GM12878 (cell line): Measurements from ENCODE around the gene USP15. TPM values are rescaled to one million over a fixed set of nuclear protein-coding genes. Genes with fewer than 3 reads are reported as not detected.

Source experiments
- ATAC-seq: fragments of 200-7000 bp; cut with Tn5 transposase; 3 replicates; pipeline ENCODE4 v1.9.1; 2020; ENCODE audit warnings: mild to moderate bottlenecking, moderate library complexity
- BruUV-seq: library from RNA; stranded (reverse); fragments of 400-500 nt; replicated peaks from 2 replicates; lab custom pipeline; 2021; lab: Mats Ljungman, UMichigan
- CTCF ChIA-PET: fragments of 300-600 bp; sonication (Branson Sonifier 250); formaldehyde crosslinking; extraction: SDS; loops from one replicate; lab custom pipeline; 2021; ENCODE audit warnings: inconsistent platforms; lab: Yijun Ruan, JAX
- POLR2A ChIA-PET: fragments of 350-600 bp; formaldehyde crosslinking; extraction: SDS; loops from one replicate; lab custom pipeline; 2021; ENCODE audit warnings: inconsistent platforms; lab: Charles Lee
- RAD21 ChIA-PET: fragments of 300-600 bp; sonication (Branson Sonifier 250); formaldehyde crosslinking; loops from one replicate; lab custom pipeline; 2023; ENCODE audit warnings: antibody characterized with exemption; ENCODE audit not compliant: unreplicated experiment; lab: Charles Lee
- SMC1A ChIA-PET: fragments of 300-600 bp; sonication (Branson Sonifier 250); formaldehyde crosslinking; loops from one replicate; lab custom pipeline; 2023; ENCODE audit not compliant: unreplicated experiment, uncharacterized antibody; lab: Charles Lee
- DNase-seq: peaks from one replicate; pipeline ENCODE4 v3.0.0-alpha.2; 2011; ENCODE audit warnings: low read depth, low spot score
- FAIRE-seq: peaks from 3 replicates; lab custom pipeline; 2011; peaks lifted over from hg19 to GRCh38; lab: Jason Lieb, UNC
- H2AFZ ChIP-seq: 2 replicates; pipeline ENCODE4 v1.6.0; 2011; ENCODE audit warnings: low read depth, low read length, control low read depth; ENCODE audit not compliant: control insufficient read depth
- H3K27ac ChIP-seq: 2 replicates; pipeline ENCODE4 v1.5.1; 2011; ENCODE audit warnings: control low read depth; ENCODE audit not compliant: control insufficient read depth, insufficient read depth
- H3K27me3 ChIP-seq, 2 experiments: replicated peaks in 1 of 2; 2 replicates each; pipeline versions ENCODE4 v1.6.0 to v1.6.1; 2011; ENCODE audit warnings: low read length in 1 of 2; ENCODE audit not compliant: control insufficient read depth in 2 of 2, insufficient read depth in 2 of 2
- H3K36me3 ChIP-seq, 2 experiments: 2 replicates each; pipeline ENCODE4 v1.5.1; 2011; ENCODE audit warnings: low read length in 1 of 2; ENCODE audit not compliant: control insufficient read depth in 2 of 2, insufficient read depth in 2 of 2
- H3K4me1 ChIP-seq: 2 replicates; pipeline ENCODE4 v1.6.1; 2011; ENCODE audit warnings: mild to moderate bottlenecking, low read length, moderate library complexity, mixed read lengths; ENCODE audit not compliant: control insufficient read depth, insufficient read depth
- H3K4me2 ChIP-seq: 2 replicates; pipeline ENCODE4 v1.6.0; 2011; ENCODE audit warnings: control low read depth; ENCODE audit not compliant: control insufficient read depth, insufficient read depth
- H3K4me3 ChIP-seq: fragments of 200-600 bp; sonication (generic); 2 replicates; pipeline ENCODE4 v1.5.1; 2016
- H3K79me2 ChIP-seq: 2 replicates; pipeline ENCODE4 v1.6.0; 2011; ENCODE audit warnings: low read length; ENCODE audit not compliant: control insufficient read depth, insufficient read depth
- H3K9ac ChIP-seq: 2 replicates; pipeline ENCODE4 v1.8.0; 2011; ENCODE audit warnings: low read length, control low read depth, mixed read lengths; ENCODE audit not compliant: control insufficient read depth, insufficient read depth
- H3K9me3 ChIP-seq: replicated peaks from 3 replicates; pipeline ENCODE4 v1.5.1; 2011; ENCODE audit warnings: mild to moderate bottlenecking, low read length; ENCODE audit not compliant: control insufficient read depth, insufficient read depth
- H4K20me1 ChIP-seq: 2 replicates; pipeline ENCODE4 v1.6.0; 2011; ENCODE audit not compliant: control insufficient read depth, insufficient read depth
- EED ChIP-seq: sonication (generic); IDR thresholded peaks from 2 replicates; pipeline ENCODE4 v1.6.1; 2016; ENCODE audit warnings: antibody characterized with exemption, low read depth
- FOXM1 ChIP-seq: IDR thresholded peaks from 2 replicates; pipeline ENCODE4 v1.6.1; 2012; ENCODE audit warnings: low read depth, mild to moderate bottlenecking, inconsistent platforms, low read length, moderate library complexity
- GATAD2B ChIP-seq: fragments of 450-650 bp; conservative IDR thresholded peaks from 2 replicates; pipeline ENCODE4 v1.6.1; 2017; ENCODE audit warnings: low read depth, mild to moderate bottlenecking, moderate library complexity
- KAT2A ChIP-seq: conservative IDR thresholded peaks from 2 replicates; pipeline ENCODE4 v1.6.1; 2011; ENCODE audit warnings: low read depth, low read length; ENCODE audit not compliant: control insufficient read depth
- LARP7 ChIP-seq: fragments of 450-650 bp; IDR thresholded peaks from 2 replicates; pipeline ENCODE4 v1.6.1; 2017; ENCODE audit warnings: mild to moderate bottlenecking
- MTA2 ChIP-seq: fragments of 450-650 bp; IDR thresholded peaks from 2 replicates; pipeline ENCODE4 v1.6.1; 2016; ENCODE audit warnings: low read depth, mild to moderate bottlenecking, moderate library complexity
- MXI1 ChIP-seq: fragments of 150-350 bp; IDR thresholded peaks from 2 replicates; pipeline ENCODE4 v1.6.1; 2011; ENCODE audit warnings: low read depth, mild to moderate bottlenecking, inconsistent platforms, low read length, improper control_type of control experiment
- POLR2AphosphoS2 ChIP-seq: IDR thresholded peaks from 2 replicates; pipeline ENCODE4 v1.6.1; 2011; ENCODE audit warnings: low read depth, mild to moderate bottlenecking, low read length, improper control_type of control experiment, moderate library complexity
- SP1 ChIP-seq: IDR thresholded peaks from one replicate; pipeline ENCODE4 v1.6.1; 2011; ENCODE audit warnings: low read depth, low read length
- TAF1 ChIP-seq: IDR thresholded peaks from 2 replicates; pipeline ENCODE4 v1.6.1; 2011; ENCODE audit warnings: mild to moderate bottlenecking, low read depth, low read length, borderline replicate concordance
- TCF12 ChIP-seq: IDR thresholded peaks from 2 replicates; pipeline ENCODE4 v1.6.1; 2011; ENCODE audit warnings: low read depth, mild to moderate bottlenecking, low read length
- in situ Hi-C: fragments of 300-500 bp; cut with MboI; formaldehyde crosslinking; loops from 9 replicates; pipeline ENCODE4 v1.14.3; 2018; ENCODE audit warnings: mixed read lengths
- intact Hi-C: fragments of 100-400 bp; cut with micrococcal nuclease; formaldehyde crosslinking; loops from one replicate; pipeline ENCODE4 v1.14.2; 2022; ENCODE audit not compliant: unreplicated experiment
- polyA plus RNA-seq, 11 experiments: library from polyadenylated mRNA; depleted of rRNA in 4 of 11; unstranded in 6 of 11; stranded (reverse) in 5 of 11; fragments of >200 nt; fragmentation: Nextera tagmentation in 4 of 11; fragmentation: Illumina TruSeq in 1 of 11; extraction: Ambion mirVana in 4 of 11; extraction: Trizol in 1 of 11; gene quantifications; 1 replicate in 1 of 11; 2 replicates in 10 of 11; pipeline versions ENCODE4 v1.2.1 to v1.2.3, GENCODE V29; 2011 to 2016; ENCODE audit warnings: inconsistent platforms in 2 of 11, missing spikeins in 2 of 11, low read depth in 1 of 11
- total RNA-seq, 4 experiments: library from RNA; depleted of rRNA in 3 of 4; stranded (reverse); fragments of >200 nt in 3 of 4; fragmentation: Illumina TruSeq in 1 of 4; extraction: Trizol in 1 of 4; gene quantifications; 2 replicates each; pipeline versions ENCODE4 v1.2.1 to v1.2.3, GENCODE V29; 2013 to 2021
- TF ChIP-seq, protein P1 (sequence below): fragments of 450-650 bp; formaldehyde crosslinking; IDR thresholded peaks from 2 replicates; pipeline ENCODE4 v1.4.0; 2022; ENCODE audit warnings: mild to moderate bottlenecking, moderate library complexity
- TF ChIP-seq, protein P2 (sequence below): IDR thresholded peaks from 2 replicates; pipeline ENCODE4 v1.6.1; 2012; ENCODE audit warnings: low read depth, low read length, improper control_type of control experiment
- TF ChIP-seq, protein P3 (sequence below): fragments of 450-650 bp; formaldehyde crosslinking; IDR thresholded peaks from 2 replicates; pipeline ENCODE4 v1.4.0; 2020; ENCODE audit warnings: mild to moderate bottlenecking, moderate library complexity
- TF ChIP-seq, protein P4 (sequence below): IDR thresholded peaks from 2 replicates; pipeline ENCODE4 v1.6.1; 2011; ENCODE audit warnings: borderline replicate concordance, low read depth, mild to moderate bottlenecking, moderate library complexity, mixed read lengths, low read length; ENCODE audit not compliant: insufficient read depth; ENCODE audit errors: extremely low read length
- TF ChIP-seq, protein P5 (sequence below): IDR thresholded peaks from 2 replicates; pipeline ENCODE4 v1.6.1; 2011; ENCODE audit warnings: low read depth, mild to moderate bottlenecking, low read length, moderate library complexity, borderline replicate concordance; ENCODE audit errors: extremely low read depth

The USP15 gene
- total and polyA plus RNA-seq, 10 of the 15 experiments (the other 5 are each of a cell fraction or from before 2014, with no cell fraction given) = 57.6 to 101 (median 90.2) TPM

DNA sequence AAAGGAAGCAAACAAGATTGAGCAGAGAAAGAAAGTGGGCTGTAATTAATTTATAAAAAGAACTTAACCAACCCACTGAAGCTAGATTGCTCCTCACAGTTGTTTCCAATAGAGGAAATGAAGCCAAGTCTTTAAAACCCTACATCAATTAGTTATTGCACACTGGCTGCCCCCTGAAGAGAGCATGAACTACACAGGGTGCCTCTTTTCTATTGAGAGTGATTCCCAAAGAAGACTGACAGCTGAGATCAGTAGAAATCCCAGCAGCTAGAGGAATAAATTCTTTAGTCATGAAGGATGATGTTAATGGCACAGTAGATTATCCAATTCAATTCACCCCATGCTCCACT lies 8.6 kb upstream of the USP15 start:
- no peaks in the 10 kb centered on the region for H3K79me2 ChIP-seq
- ChIA-PET CTCF (interaction anchor here (1.6 kb wide), 2 partner anchors 8 to 183 kb away, joined by 3 to 6 read pairs; partner anchors contain the start of gene USP15), RAD21 (interaction anchor here (1.0 to 1.3 kb wide), 2 partner anchors 8 to 14 kb away, joined by 4 to 6 read pairs; partner anchors contain the start of gene USP15), POLR2A (interaction anchor here (0.8 to 1.5 kb wide), 4 partner anchors 8 to 351 kb away, joined by 3 to 6 read pairs (median 3); no protein-coding TSS in a partner anchor), SMC1A (interaction anchor here (0.5 to 2.4 kb wide), 11 partner anchors 8 to 183 kb away, joined by 3 to 15 read pairs (median 3); partner anchors contain the start of gene USP15)
- in situ Hi-C loops (no loop called here), intact Hi-C loops (no loop called here)
- H3K9me3 ChIP-seq = no peaks in the 10 kb centered on the region
- peak overlapping the region; percentile 38; the same call in 1 of the 2 replicates for H3K9ac ChIP-seq
- H3K36me3 ChIP-seq = no peaks in the 10 kb centered on the region
- peak overlapping the region; percentile 60 for H3K27ac ChIP-seq
- no peak overlapping the region for H3K4me3 ChIP-seq
- H3K4me2 ChIP-seq = peak overlapping the region; percentile 82
- ATAC-seq (peak; percentile 67), FAIRE-seq (no peak), DNase-seq (no peak)
- BruUV-seq = no TSS peak
- peaks cover 18% of the 10 kb centered on the region for H3K4me1 ChIP-seq
- H4K20me1 ChIP-seq = no peaks in the 10 kb centered on the region
- H2AFZ ChIP-seq = peak overlapping the region; percentile 74
- no peaks in the 10 kb centered on the region for H3K27me3 ChIP-seq
- TF ChIP-seq LARP7 (no peak), SP1 (no peak), MTA2 (no peak), KAT2A (no peak), EED (no peak), POLR2AphosphoS2 (no peak), MXI1 (no peak), TAF1 (no peak), FOXM1 (no peak), TCF12 (no peak), GATAD2B (no peak)
- TF ChIP-seq, protein P1, sequence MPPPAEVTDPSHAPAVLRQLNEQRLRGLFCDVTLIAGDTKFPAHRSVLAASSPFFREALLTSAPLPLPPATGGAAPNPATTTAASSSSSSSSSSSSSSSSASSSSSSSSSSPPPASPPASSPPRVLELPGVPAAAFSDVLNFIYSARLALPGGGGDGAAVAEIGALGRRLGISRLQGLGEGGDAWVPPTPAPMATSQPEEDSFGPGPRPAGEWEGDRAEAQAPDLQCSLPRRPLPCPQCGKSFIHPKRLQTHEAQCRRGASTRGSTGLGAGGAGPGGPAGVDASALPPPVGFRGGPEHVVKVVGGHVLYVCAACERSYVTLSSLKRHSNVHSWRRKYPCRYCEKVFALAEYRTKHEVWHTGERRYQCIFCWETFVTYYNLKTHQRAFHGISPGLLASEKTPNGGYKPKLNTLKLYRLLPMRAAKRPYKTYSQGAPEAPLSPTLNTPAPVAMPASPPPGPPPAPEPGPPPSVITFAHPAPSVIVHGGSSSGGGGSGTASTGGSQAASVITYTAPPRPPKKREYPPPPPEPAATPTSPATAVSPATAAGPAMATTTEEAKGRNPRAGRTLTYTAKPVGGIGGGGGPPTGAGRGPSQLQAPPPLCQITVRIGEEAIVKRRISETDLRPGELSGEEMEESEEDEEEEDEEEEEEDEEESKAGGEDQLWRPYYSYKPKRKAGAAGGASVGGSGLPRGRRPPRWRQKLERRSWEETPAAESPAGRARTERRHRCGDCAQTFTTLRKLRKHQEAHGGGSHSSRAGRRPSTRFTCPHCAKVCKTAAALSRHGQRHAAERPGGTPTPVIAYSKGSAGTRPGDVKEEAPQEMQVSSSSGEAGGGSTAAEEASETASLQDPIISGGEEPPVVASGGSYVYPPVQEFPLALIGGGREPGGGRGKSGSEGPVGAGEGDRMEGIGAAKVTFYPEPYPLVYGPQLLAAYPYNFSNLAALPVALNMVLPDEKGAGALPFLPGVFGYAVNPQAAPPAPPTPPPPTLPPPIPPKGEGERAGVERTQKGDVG (CRISPR knock-in tag) = no peak
- TF ChIP-seq, protein P2, sequence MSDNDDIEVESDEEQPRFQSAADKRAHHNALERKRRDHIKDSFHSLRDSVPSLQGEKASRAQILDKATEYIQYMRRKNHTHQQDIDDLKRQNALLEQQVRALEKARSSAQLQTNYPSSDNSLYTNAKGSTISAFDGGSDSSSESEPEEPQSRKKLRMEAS = no peak
- TF ChIP-seq, protein P3, sequence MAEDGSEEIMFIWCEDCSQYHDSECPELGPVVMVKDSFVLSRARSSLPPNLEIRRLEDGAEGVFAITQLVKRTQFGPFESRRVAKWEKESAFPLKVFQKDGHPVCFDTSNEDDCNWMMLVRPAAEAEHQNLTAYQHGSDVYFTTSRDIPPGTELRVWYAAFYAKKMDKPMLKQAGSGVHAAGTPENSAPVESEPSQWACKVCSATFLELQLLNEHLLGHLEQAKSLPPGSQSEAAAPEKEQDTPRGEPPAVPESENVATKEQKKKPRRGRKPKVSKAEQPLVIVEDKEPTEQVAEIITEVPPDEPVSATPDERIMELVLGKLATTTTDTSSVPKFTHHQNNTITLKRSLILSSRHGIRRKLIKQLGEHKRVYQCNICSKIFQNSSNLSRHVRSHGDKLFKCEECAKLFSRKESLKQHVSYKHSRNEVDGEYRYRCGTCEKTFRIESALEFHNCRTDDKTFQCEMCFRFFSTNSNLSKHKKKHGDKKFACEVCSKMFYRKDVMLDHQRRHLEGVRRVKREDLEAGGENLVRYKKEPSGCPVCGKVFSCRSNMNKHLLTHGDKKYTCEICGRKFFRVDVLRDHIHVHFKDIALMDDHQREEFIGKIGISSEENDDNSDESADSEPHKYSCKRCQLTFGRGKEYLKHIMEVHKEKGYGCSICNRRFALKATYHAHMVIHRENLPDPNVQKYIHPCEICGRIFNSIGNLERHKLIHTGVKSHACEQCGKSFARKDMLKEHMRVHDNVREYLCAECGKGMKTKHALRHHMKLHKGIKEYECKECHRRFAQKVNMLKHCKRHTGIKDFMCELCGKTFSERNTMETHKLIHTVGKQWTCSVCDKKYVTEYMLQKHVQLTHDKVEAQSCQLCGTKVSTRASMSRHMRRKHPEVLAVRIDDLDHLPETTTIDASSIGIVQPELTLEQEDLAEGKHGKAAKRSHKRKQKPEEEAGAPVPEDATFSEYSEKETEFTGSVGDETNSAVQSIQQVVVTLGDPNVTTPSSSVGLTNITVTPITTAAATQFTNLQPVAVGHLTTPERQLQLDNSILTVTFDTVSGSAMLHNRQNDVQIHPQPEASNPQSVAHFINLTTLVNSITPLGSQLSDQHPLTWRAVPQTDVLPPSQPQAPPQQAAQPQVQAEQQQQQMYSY (CRISPR knock-in tag) = no peak
- TF ChIP-seq, protein P4, sequence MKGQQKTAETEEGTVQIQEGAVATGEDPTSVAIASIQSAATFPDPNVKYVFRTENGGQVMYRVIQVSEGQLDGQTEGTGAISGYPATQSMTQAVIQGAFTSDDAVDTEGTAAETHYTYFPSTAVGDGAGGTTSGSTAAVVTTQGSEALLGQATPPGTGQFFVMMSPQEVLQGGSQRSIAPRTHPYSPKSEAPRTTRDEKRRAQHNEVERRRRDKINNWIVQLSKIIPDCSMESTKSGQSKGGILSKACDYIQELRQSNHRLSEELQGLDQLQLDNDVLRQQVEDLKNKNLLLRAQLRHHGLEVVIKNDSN = no peak
- TF ChIP-seq, protein P5, sequence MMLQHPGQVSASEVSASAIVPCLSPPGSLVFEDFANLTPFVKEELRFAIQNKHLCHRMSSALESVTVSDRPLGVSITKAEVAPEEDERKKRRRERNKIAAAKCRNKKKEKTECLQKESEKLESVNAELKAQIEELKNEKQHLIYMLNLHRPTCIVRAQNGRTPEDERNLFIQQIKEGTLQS = no peak
